ENCODE measurements around the gene PSD4. TPM values are rescaled to one million over a fixed set of nuclear protein-coding genes. Genes with fewer than 3 reads are reported as not detected.

PSD4 gene
- 1.3 and 2.1 TPM in 2 replicates for total RNA-seq

GRCh38 chr2:113173542-113174375 is at the start of gene PSD4:
TSS of gene PSD4 (plus strand) at chr2:113173971. CDS start at chr2:113182457, 8,486 bp downstream.
- no peak for DNase-seq (ENCODE audit: extremely low read depth, low read depth, low spot score)

GRCh38 chr2:113124181-113124961 is 49.4 kb upstream of the PSD4 start:
- no peak for DNase-seq (ENCODE audit: extremely low read depth, low read depth, low spot score)

GRCh38 chr2:113124984-113125855 is 48.6 kb upstream of the PSD4 start:
- DNase-seq (ENCODE audit: extremely low read depth, low read depth, low spot score): no peak

- no peak for DNase-seq (ENCODE audit: extremely low read depth, low read depth, low spot score)
Observed at GRCh38 chr2:113126845-113127645, 46.7 kb upstream of the PSD4 start, which contains the start of gene IL1RN. TSS of gene IL1RN (plus strand) at chr2:113127598. CDS start at chr2:113127625, 27 bp downstream.

GRCh38 chr2:113127646-113128570 is 45.9 kb upstream of the PSD4 start:
- no peak for DNase-seq (ENCODE audit: extremely low read depth, low read depth, low spot score)

- no peak for DNase-seq (ENCODE audit: extremely low read depth, low read depth, low spot score)
Observed at GRCh38 chr2:113129519-113130078, 44.2 kb upstream of the PSD4 start.

GRCh38 chr2:113131352-113132185 is 42.2 kb upstream of the PSD4 start:
- DNase-seq (ENCODE audit: extremely low read depth, low read depth, low spot score): no peak

GRCh38 chr2:113132414-113133021 is 41.3 kb upstream of the PSD4 start:
- no peak for DNase-seq (ENCODE audit: extremely low read depth, low read depth, low spot score)

- no peak for DNase-seq (ENCODE audit: extremely low read depth, low read depth, low spot score)
Observed at GRCh38 chr2:113133704-113134598, 39.8 kb upstream of the PSD4 start.

- DNase-seq (ENCODE audit: extremely low read depth, low read depth, low spot score): no peak
Observed at GRCh38 chr2:113134717-113135116, 39.1 kb upstream of the PSD4 start.

GRCh38 chr2:113135317-113135716 is 38.5 kb upstream of the PSD4 start:
- DNase-seq (ENCODE audit: extremely low read depth, low read depth, low spot score): no peak

- DNase-seq (ENCODE audit: extremely low read depth, low read depth, low spot score): no peak
Observed at GRCh38 chr2:113136828-113137775, 36.7 kb upstream of the PSD4 start.

- no peak for DNase-seq (ENCODE audit: extremely low read depth, low read depth, low spot score)
Observed at GRCh38 chr2:113137827-113138226, 35.9 kb upstream of the PSD4 start.

- DNase-seq (ENCODE audit: extremely low read depth, low read depth, low spot score): no peak
Observed at GRCh38 chr2:113138428-113139322, 35.1 kb upstream of the PSD4 start.
